ENCODE measurements around the gene HSPH1. TPM values are rescaled to one million over a fixed set of nuclear protein-coding genes. Genes with fewer than 3 reads are reported as not detected.

HSPH1 gene
- total and polyA plus RNA-seq, 8 donors, result 11.1 to 37.0 (median 21.1) TPM

DNA sequence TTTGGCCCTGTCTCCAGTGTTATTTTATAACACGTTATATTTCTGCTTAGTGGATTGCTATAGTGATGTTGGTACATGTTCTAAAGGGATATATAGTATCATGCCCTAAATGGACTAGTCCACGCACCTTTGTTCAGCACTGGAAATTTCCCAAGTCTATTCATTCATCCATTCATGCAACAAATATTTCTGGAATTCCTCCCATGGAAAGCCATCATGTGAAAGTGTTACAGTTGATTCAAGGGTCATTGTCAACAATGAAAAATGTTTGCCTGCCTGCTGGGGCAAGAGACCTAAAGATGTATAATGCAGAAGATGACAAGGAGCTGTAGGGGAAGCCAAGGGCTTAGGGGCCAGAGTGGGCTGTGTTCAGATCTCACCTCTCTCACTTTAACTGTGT is 10.8 kb upstream of the HSPH1 start:
- ATAC-seq (peak in 1 of 4 donors; percentile 43), FAIRE-seq (no peak), DNase-seq (no peak)
- TF ChIP-seq, protein P1, sequence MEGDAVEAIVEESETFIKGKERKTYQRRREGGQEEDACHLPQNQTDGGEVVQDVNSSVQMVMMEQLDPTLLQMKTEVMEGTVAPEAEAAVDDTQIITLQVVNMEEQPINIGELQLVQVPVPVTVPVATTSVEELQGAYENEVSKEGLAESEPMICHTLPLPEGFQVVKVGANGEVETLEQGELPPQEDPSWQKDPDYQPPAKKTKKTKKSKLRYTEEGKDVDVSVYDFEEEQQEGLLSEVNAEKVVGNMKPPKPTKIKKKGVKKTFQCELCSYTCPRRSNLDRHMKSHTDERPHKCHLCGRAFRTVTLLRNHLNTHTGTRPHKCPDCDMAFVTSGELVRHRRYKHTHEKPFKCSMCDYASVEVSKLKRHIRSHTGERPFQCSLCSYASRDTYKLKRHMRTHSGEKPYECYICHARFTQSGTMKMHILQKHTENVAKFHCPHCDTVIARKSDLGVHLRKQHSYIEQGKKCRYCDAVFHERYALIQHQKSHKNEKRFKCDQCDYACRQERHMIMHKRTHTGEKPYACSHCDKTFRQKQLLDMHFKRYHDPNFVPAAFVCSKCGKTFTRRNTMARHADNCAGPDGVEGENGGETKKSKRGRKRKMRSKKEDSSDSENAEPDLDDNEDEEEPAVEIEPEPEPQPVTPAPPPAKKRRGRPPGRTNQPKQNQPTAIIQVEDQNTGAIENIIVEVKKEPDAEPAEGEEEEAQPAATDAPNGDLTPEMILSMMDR (IDR thresholded peaks at IDR 0.05), result no peak
- WGBS, 2 donors, result 55 to 62% methylated on average over 2 of the region's 2 CpGs
- no peaks in the 10 kb centered on the region for H3K36me3 ChIP-seq
- no peaks in the 10 kb centered on the region for H3K4me1 ChIP-seq
- no peak overlapping the region for H3K27ac ChIP-seq
- no peak overlapping the region for H3K4me3 ChIP-seq
- no peaks in the 10 kb centered on the region for H3K9me3 ChIP-seq
- intact Hi-C loops (cut with DNase I), result no loop called here
- H3K27me3 ChIP-seq, result no peaks in the 10 kb centered on the region

DNA sequence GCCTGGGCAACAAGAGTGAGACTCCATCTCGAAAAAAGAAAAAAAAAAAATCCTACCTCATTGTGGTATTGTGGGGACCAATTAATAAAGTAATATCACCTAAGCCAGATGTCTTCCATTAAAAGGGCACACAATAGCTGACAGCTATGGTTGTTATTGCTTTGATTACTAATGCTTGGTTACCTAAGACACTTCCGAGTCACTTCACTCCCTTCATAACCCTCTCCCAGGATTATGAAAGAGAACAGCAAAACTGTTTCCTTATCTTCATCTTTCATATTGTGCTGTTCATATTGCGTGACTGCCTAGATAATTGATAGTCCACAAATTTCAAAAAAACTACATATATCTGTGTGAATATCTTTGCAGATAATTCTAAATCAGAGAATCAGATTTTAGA is 10.3 kb upstream of the HSPH1 start:
- Histone ChIP-seq H3K4me1 (no peaks in the 10 kb centered on the region), H3K27ac (no peak overlapping the region), H3K27me3 (no peaks in the 10 kb centered on the region), H3K9me3 (no peaks in the 10 kb centered on the region), H3K36me3 (no peaks in the 10 kb centered on the region), H3K4me3 (no peak overlapping the region)
- TF ChIP-seq, protein P1 (IDR thresholded peaks at IDR 0.05), result no peak
- ATAC-seq, result no peak
- intact Hi-C loops (cut with DNase I), result no loop called here
- 64 to 74% methylated on average over 3 of the region's 3 CpGs for WGBS, 2 donors
- DNase-seq, result no peak
- no peak for FAIRE-seq

DNA sequence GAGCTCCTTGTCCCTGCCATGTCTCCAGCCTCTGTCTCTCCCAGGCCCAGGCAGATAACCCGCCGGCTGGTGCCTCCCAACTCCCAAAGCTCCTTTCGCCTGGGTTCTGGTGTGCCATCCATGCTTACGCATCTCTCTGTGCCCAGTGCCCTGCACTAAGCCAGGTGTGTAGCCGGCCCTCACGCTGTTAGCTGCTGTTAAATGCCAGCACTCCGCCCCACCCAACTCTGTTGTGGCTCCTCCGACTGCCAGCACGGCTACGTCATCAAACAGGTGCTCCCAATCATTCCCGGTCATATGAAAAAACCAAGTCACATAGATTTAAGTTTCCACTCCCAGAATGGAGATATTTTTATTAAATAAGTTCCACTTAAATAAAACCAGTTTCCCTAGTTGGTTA is 7.0 kb upstream of the HSPH1 start:
- H3K27me3 ChIP-seq, result no peaks in the 10 kb centered on the region
- no peaks in the 10 kb centered on the region for H3K4me1 ChIP-seq
- H3K4me3 ChIP-seq, result no peak overlapping the region
- H3K9me3 ChIP-seq, result no peaks in the 10 kb centered on the region
- no peaks in the 10 kb centered on the region for H3K36me3 ChIP-seq
- intact Hi-C loops (cut with DNase I), result no loop called here
- 83 to 87% methylated on average over 11 of the region's 11 CpGs for WGBS, 2 donors
- no peak overlapping the region for H3K27ac ChIP-seq
- FAIRE-seq (no peak), ATAC-seq (no peak), DNase-seq (no peak)
- TF ChIP-seq, protein P1 (IDR thresholded peaks at IDR 0.05), result no peak

DNA sequence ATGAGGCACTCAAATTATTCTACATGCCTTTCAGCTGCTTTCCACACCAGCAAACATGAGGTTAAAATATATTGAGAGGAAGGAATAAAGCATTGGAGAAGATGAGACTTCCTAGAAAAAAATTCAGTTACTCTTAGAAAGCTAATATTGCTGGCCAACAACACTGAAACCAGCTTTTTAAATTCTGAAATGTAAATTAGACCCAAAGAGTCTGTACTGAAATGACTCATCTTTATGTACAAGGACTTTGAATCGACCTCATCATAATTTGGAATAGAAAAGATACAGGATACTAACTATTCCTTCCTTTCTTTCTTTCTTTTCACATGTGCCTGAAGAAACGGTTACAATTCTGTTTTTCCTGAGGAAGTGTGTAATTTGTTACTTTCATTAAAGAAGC is 6.5 kb upstream of the HSPH1 start:
- no peak overlapping the region for H3K27ac ChIP-seq
- TF ChIP-seq, protein P1 (IDR thresholded peaks at IDR 0.05), result no peak
- no peaks in the 10 kb centered on the region for H3K27me3 ChIP-seq
- peaks cover 0 to under 1% (median 0%) of the 10 kb centered on the region in 3 donors for H3K4me1 ChIP-seq
- FAIRE-seq (no peak), DNase-seq (no peak), ATAC-seq (no peak)
- intact Hi-C loops (cut with DNase I), result no loop called here
- WGBS, 2 donors, result 50 to 56% methylated on average over 2 of the region's 2 CpGs
- H3K9me3 ChIP-seq, result no peaks in the 10 kb centered on the region
- no peaks in the 10 kb centered on the region for H3K36me3 ChIP-seq
- no peak overlapping the region for H3K4me3 ChIP-seq

DNA sequence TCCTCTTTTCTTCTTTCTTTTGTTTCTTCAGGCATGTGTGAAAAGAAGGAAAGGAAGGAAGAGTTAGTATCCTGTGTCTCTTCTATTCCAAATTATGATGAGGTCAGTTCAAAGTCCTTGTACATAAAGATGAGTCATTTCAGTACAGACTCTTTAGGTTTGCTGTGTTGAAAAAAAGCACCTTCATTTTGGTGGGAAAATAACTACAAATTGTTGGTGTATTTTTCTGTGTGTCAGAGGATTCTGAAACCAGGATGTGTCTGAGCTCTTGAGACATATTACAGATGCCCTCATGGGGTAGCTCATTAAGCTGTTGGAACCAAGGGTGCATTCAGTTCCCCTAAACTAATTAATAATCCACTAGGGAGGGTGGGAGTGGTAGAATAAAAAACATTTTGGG is 5.8 kb upstream of the HSPH1 start:
- H3K4me1 ChIP-seq, result peaks cover 0 to 5% (median 0%) of the 10 kb centered on the region in 3 donors
- H3K36me3 ChIP-seq, result no peaks in the 10 kb centered on the region
- ATAC-seq, result no peak
- H3K4me3 ChIP-seq, result no peak overlapping the region
- TF ChIP-seq, protein P1 (IDR thresholded peaks at IDR 0.05), result no peak
- no peaks in the 10 kb centered on the region for H3K27me3 ChIP-seq
- no peak for FAIRE-seq
- intact Hi-C loops (cut with DNase I), result no loop called here
- no peak for DNase-seq
- H3K9me3 ChIP-seq, result no peaks in the 10 kb centered on the region
- no peak overlapping the region for H3K27ac ChIP-seq
